Measurements from ENCODE around the gene FAM20A.
"Not testable (repeated sequence)": the region's sequence is repeated elsewhere in the genome, so short reads cannot be mapped to it uniquely, and the experiment has no call there.

Gene FAM20A

GRCh38 chr17:68587847-68588246 lies 13.3 kb downstream of the FAM20A start:
- DNase-seq, result no peak

DNA sequence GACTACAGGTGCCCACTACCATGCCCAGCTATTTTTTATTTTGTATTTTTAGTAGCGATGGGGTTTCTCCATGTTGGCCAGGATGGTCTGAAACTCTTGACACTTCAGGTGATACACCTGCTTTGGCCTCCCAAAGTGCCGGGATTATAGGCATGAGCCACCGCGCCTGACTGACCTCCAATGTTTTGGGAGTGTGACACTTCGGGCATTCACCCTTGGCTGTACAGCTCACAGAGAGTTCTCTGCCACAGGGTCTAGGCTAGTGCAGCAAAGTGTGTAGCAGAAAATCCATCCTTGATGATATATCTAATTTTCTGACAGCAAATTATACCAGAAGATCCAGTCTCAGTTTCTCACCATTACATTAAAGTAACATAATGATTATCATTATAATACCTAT lies 14.1 kb downstream of the FAM20A start:
- no peak for DNase-seq

DNA sequence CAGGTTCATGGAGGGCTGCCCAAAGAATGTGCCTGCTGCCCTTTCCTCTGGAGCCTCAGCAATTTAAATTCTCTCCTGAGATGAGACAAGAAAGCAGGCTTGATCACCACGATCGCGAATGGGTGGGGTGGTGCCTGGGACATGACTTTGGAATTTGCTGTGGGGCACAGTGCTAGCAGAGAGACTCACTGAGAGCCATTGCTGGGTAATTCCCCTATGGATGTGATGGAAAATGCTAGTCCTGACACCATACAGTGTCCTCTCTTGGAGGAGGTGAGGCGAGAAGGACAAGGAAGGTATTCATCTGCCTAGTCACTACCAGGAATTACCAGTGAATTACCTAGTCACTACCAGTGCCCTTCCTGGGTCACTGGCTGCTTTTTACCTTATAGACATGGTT lies 15.5 kb downstream of the FAM20A start:
- DNase-seq, result no peak

DNA sequence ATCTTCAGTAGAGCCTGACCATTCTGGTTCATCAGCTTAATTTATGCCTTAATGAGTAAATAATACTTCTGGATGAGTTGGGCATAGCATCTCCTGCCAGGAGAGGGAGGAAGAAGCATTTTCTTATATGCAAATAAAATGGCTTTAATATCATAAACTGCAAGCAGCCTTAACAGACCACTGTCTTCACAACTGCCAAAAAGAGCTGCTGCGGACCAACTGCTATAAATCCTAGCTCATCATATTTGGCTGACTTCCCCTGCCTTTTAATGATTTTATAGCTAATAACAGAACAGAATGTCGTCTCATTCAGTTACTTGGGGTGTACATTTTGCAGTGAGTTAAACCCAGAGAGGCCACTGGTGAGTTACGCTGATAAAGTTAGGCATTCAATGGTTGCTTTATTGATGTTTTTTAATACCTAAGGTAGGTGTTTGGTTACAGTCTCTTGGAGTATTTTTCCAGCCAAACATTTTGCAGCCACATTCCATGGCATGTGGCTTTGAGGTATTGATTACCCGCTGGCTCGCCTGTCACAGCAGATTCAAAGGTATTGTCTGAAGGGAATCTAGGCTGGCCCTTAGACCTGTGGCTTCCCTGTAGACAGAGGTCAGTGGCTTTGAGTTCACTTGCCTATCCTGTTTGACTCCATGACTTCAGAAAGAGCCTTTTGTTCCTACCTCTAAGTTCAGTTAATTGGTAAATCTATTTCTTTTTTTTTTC lies 16.4 kb downstream of the FAM20A start:
- DNase-seq, result no peak

DNA sequence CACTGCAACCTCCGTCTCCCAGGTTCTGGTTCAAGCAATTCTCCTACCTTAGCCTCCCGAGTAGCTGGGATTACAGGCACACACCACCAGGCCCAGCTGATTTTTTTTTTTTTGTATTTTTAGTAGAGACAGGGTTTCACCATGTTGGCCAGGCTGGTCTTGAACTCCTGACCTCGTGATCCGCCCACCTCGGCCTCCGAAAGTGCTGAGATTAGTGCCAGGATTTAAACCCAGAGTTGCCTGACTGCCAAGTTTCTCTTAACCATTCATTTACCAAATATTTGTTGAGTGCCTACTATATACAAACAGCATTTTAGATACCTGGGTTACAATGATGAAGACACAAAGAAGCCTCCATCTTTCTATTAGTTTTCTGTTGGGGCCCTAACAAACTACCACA lies 18.3 kb downstream of the FAM20A start:
- DNase-seq, result not testable (repeated sequence)

- no peak for DNase-seq
These were observed 19.1 kb downstream of the FAM20A start for GRCh38 chr17:68581863-68582645.

DNA sequence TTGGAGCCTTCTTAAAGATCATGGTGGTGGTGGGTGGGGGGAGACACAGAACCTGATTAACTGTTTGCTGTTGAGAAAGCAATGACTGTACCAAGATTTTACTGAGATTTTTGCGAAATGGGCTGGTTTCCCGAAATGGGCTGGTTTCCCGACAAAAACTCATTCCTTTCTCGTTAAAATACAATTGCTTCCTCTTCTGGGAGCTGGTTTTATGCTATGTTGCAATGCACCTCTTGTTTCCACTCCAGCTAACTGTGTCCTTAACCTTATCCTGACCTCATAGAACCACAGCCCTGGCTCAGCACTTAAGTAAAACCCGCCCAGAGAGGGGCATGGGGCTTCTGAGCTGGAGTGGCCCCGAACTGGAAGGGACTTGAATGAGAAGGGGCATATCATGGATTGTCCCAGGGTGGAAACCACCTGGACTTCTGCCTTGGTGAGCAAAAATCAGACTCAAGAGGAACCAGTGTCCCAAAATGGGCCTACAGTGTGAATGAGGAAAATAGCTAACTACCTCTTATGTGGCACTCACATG lies 20.9 kb downstream of the FAM20A start:
- no peak for DNase-seq

DNA sequence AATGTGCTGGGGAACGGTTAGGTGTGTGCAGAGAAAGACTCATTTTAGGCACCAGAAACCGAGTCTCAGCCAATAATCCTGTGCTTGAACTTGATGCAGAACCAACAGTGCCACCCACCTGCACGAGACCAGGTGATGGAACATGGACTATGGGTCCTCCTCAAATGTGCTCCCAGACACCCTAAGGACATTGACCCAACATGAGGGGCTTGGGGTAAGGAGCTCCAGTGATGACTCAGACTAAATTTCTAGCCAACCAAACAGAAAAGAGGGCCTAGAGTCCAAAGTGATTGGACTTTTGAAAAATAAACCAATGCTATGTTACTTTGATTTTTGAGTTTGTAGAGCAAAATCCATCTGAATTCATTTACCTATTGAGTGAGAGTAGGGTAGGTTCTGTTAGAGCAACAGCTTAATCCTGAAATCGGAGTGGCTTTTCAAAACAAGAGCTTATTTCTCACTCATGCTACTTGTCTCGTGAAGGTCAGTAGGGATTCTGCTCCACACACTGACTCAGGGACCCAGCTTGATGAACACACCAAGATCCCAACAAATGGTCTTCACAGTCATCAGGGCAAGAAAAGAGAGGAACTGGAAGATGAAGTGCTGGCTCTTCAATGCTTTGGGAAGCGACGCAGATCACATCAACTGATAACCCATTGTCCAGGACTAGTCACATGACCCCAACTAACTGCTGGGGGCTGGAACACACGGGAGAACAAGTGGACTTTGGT lies 21.8 kb downstream of the FAM20A start:
- no peak for DNase-seq

DNA sequence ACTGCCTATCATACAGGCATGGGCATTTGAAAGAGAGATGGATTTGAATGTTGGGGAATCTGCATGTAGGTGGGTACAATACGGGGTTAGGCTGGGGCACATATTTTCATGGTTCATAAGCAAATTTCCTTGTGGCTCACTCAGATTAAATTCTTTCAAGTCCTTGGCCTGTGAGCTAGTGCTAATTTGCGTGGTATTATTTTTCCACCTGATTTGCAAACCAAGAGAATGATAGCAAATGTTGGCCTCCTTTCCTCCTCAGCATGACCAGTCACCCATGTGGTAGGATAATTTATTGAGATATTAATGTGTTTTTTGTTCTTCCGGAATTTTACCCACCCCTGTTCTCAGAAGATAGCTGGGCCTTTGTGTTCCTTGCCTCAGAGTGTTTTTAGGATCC lies 22.9 kb downstream of the FAM20A start:
- DNase-seq, result no peak

DNA sequence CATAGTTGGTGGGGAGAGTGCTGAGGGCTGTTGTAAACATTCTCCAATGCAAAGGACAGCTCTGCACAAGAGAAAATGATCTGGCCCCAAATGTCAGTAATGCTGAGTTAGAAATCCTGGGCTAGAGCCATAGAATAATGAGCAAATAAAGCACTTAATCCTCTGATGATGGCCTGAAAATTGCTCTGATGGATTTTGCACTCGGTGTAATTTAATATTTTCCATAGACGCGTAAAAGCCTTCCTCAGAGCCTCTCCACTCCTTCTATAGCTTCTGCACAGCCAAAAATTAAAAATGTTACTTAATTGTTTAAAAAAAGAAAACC lies 23.7 kb downstream of the FAM20A start:
- DNase-seq, result no peak

- DNase-seq, result no peak
These were observed 24.2 kb downstream of the FAM20A start for GRCh38 chr17:68576811-68577496.

DNA sequence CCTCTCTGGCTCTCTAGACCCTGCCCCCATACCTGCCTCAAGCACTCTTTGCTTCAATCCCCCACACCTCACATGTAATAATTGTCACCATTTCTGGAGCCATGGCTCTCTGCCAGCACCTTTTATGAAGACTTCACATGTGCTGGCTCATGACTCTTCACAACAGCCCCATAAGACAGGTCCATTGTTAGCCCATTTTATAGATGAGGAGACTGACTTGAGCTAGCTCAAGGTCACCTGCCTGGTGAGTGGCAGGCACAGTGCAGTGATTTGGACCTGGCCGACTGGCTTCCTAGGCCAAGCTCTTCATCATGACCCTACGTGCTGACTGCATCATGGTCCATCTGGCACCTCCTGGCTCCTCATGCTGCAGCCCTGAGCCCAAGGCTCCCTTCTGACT lies 25.0 kb downstream of the FAM20A start:
- no peak for DNase-seq

GRCh38 chr17:68573338-68573737 lies 27.8 kb downstream of the FAM20A start:
- DNase-seq, result no peak

- DNase-seq, result no peak
These were observed 28.9 kb downstream of the FAM20A start for GRCh38 chr17:68572138-68572842.

DNA sequence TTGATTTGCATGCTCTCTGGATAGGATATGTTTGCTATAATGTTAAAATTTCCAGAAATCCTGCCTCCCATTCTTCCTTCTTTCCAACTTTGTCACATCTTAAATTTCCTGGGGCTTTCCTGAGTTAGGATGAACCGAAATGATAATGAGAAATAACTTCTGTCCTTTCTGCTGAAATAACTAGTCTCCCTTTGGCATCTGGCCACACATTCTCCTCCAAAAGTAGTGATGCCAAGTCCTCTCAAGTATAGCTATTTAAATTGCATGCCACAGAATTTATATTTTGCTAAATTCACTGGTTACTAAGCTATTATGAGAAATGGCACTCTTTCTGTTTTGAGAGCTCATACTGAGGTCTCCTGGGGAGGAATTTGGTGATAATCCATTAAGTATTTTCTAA lies 30.6 kb downstream of the FAM20A start:
- DNase-seq, result no peak

- no peak for DNase-seq
These were observed 31.8 kb downstream of the FAM20A start for GRCh38 chr17:68569346-68569745.

DNA sequence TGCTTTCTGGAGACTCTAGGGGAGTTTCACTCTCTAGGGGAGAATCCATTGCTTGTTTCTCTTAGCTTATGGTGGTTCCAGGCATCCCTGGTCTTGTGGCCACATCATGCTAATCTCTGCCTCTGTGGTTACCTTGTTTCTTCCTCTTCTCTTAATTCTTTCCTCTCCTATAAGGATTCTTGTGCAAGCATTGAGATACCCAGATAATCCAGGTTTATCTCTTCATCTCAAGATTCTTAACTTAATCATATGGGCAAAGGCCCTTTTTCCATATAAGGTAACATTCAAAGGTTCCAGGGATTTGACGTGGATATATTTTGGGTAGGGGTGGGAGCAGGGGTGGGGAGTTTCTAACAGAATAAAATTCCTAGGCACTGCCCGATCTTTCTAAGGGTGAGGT lies 32.6 kb downstream of the FAM20A start:
- DNase-seq, result no peak

GRCh38 chr17:68567581-68567980 lies 33.6 kb downstream of the FAM20A start:
- DNase-seq, result no peak

DNA sequence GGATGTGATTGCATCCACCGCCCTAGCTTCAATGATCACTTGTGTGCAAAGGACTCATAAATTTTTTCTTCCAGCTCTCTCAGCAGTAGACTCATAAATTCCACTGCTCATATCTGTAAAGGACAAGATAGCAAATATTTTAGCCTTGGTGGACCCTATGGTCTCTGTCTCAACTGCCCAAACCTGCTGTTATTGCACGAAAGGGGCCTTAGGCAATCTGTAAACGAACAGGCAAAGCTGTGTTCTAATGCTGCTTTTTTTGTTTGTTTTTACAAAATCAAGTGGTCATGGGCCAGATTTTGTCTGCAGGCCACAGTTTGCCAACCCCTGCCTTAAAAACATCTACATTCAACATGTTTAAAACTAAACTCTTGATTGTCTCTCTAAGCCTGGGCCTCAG lies 34.1 kb downstream of the FAM20A start:
- no peak for DNase-seq

DNA sequence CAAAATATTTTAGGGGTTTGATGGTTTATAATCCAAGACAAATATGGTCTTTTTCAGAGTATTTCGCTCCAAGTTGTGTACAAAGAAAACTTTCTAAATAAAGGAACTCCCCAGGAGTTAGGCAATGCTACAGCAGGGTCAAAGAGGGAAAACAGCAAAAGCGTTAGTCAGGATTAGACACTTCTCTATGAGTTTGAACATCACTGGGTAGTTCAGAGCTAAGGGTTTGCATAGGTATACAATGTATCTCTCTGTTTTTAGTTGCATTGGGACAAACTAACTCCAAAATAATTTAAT lies 34.8 kb downstream of the FAM20A start:
- no peak for DNase-seq

- no peak for DNase-seq
These were observed 35.3 kb downstream of the FAM20A start for GRCh38 chr17:68565661-68566441.

All from activated gamma-delta T cell (primary cell).